NCI-H1048 (cell line): ENCODE measurements around the gene FRMD4A.
A peak's percentile ranks its signal among the peaks of the same experiment; 100 is the strongest.
"Not testable (repeated sequence)": the region's sequence is repeated elsewhere in the genome, so short reads cannot be mapped to it uniquely, and the experiment has no call there.

Source experiments
- DNase-seq: peaks from one replicate; lab custom pipeline; 2025; lab: John Stamatoyannopoulos, UW

FRMD4A gene

GRCh38 chr10:13718820-13719219, 611.9 kb downstream of the FRMD4A start:
- no peak for DNase-seq

GRCh38 chr10:13717936-13718772, 612.6 kb downstream of the FRMD4A start:
- no peak for DNase-seq

GRCh38 chr10:13717571-13717935, 613.2 kb downstream of the FRMD4A start:
- no peak for DNase-seq

GRCh38 chr10:13716081-13717071, 614.3 kb downstream of the FRMD4A start:
- no peak for DNase-seq

- not testable (repeated sequence) for DNase-seq
These were observed 615.1 kb downstream of the FRMD4A start for GRCh38 chr10:13715596-13715995.

- DNase-seq = no peak
These were observed 615.6 kb downstream of the FRMD4A start for GRCh38 chr10:13715100-13715499.

- no peak for DNase-seq
These were observed 617.7 kb downstream of the FRMD4A start for GRCh38 chr10:13712837-13713581.

- DNase-seq = no peak
These were observed 618.3 kb downstream of the FRMD4A start for GRCh38 chr10:13712476-13712836.

- DNase-seq = no peak
These were observed 619.4 kb downstream of the FRMD4A start for GRCh38 chr10:13711291-13711690.

GRCh38 chr10:13709931-13710650, 620.6 kb downstream of the FRMD4A start:
- DNase-seq = no peak

GRCh38 chr10:13708256-13708990, 622.3 kb downstream of the FRMD4A start:
- peak; percentile 59 for DNase-seq

GRCh38 chr10:13707156-13707881, 623.4 kb downstream of the FRMD4A start:
- DNase-seq = no peak

- DNase-seq = no peak
These were observed 624.1 kb downstream of the FRMD4A start for GRCh38 chr10:13706604-13707003.

GRCh38 chr10:13706175-13706574, 624.5 kb downstream of the FRMD4A start:
- no peak for DNase-seq

- no peak for DNase-seq
These were observed 625.1 kb downstream of the FRMD4A start for GRCh38 chr10:13705526-13706174.

- DNase-seq = no peak
These were observed 625.8 kb downstream of the FRMD4A start for GRCh38 chr10:13704964-13705363.

GRCh38 chr10:13703997-13704536, 626.7 kb downstream of the FRMD4A start:
- no peak for DNase-seq

GRCh38 chr10:13703101-13703818, 627.5 kb downstream of the FRMD4A start:
- DNase-seq = no peak
